Mesenchymal stem cell (in vitro differentiated cells and primary cell): ENCODE data around the gene RCAN1.
A peak's percentile ranks its signal among the peaks of the same experiment; 100 is the strongest.

Experiments
- DNase-seq: peaks from one replicate; pipeline ENCODE4 v3.0.0-alpha.2; 2013
- H2AFZ ChIP-seq: one replicate; pipeline ENCODE4 v1.6.1; 2013; ENCODE audit warnings: low read depth, mild to moderate bottlenecking, control low read depth, inconsistent platforms, low read length, moderate library complexity
- H2AK5ac ChIP-seq: 2 replicates; pipeline ENCODE4 v1.6.1; 2013; ENCODE audit warnings: low read length, moderate library complexity, mild to moderate bottlenecking, inconsistent platforms; ENCODE audit not compliant: severe bottlenecking
- H2BK120ac ChIP-seq: one replicate; pipeline ENCODE4 v1.6.1; 2013; ENCODE audit warnings: low read depth, mild to moderate bottlenecking, inconsistent platforms, low read length, moderate library complexity
- H2BK12ac ChIP-seq, 2 experiments: one replicate each; pipeline ENCODE4 v1.6.1; 2013; ENCODE audit warnings: inconsistent platforms in 2 of 2, low read length in 2 of 2, mild to moderate bottlenecking in 2 of 2, moderate library complexity in 2 of 2, control low read depth in 1 of 2
- H2BK15ac ChIP-seq: one replicate; pipeline ENCODE4 v1.6.1; 2013; ENCODE audit warnings: mild to moderate bottlenecking, low read depth, inconsistent platforms; ENCODE audit not compliant: poor library complexity, severe bottlenecking
- H2BK5ac ChIP-seq: 2 replicates; pipeline ENCODE4 v1.6.1; 2013; ENCODE audit warnings: low read depth, mild to moderate bottlenecking, low read length, control low read depth, inconsistent platforms; ENCODE audit not compliant: poor library complexity, severe bottlenecking
- H3K14ac ChIP-seq, 2 experiments: one replicate each; pipeline ENCODE4 v1.6.1; 2013; ENCODE audit warnings: inconsistent platforms in 2 of 2, low read length in 2 of 2, control low read depth in 1 of 2, mild to moderate bottlenecking in 1 of 2, moderate library complexity in 1 of 2
- H3K18ac ChIP-seq, 2 experiments: one replicate each; pipeline ENCODE4 v1.6.1; 2013; ENCODE audit warnings: inconsistent platforms in 2 of 2, low read length in 2 of 2, control low read depth in 1 of 2, low read depth in 1 of 2, mild to moderate bottlenecking in 1 of 2
- H3K23ac ChIP-seq, 2 experiments: one replicate each; pipeline ENCODE4 v1.6.1; 2013; ENCODE audit warnings: inconsistent platforms in 2 of 2, low read length in 2 of 2, mild to moderate bottlenecking in 2 of 2, moderate library complexity in 2 of 2, control low read depth in 1 of 2
- H3K27ac ChIP-seq: 2 replicates; pipeline ENCODE4 v1.5.1; 2013; ENCODE audit warnings: mild to moderate bottlenecking, moderate library complexity, low read length, control low read depth, inconsistent platforms; ENCODE audit not compliant: poor library complexity, severe bottlenecking
- H3K27me3 ChIP-seq, 2 experiments: 2 replicates each; pipeline versions ENCODE4 v1.6.1 to v1.7.0; 2013; ENCODE audit warnings: low read length in 2 of 2, mild to moderate bottlenecking in 2 of 2, moderate library complexity in 2 of 2, control low read depth in 1 of 2, inconsistent platforms in 1 of 2; ENCODE audit not compliant: control insufficient read depth in 1 of 2, insufficient read depth in 1 of 2
- H3K36me3 ChIP-seq, 2 experiments: 2 replicates each; pipeline versions ENCODE4 v1.6.1 to v1.7.0; 2013; ENCODE audit warnings: low read length in 2 of 2, control low read depth in 1 of 2, inconsistent platforms in 1 of 2, low read depth in 1 of 2, mild to moderate bottlenecking in 1 of 2; ENCODE audit not compliant: insufficient read depth in 2 of 2, control insufficient read depth in 1 of 2
- H3K4ac ChIP-seq, 2 experiments: one replicate each; pipeline ENCODE4 v1.6.1; 2013; ENCODE audit warnings: inconsistent platforms in 2 of 2, low read length in 2 of 2, mild to moderate bottlenecking in 2 of 2, moderate library complexity in 2 of 2, control low read depth in 1 of 2, low read depth in 1 of 2
- H3K4me1 ChIP-seq: 2 replicates; pipeline ENCODE4 v1.6.1; 2013; ENCODE audit warnings: low read depth, low read length, control low read depth; ENCODE audit not compliant: control insufficient read depth, insufficient read depth
- H3K4me2 ChIP-seq: 2 replicates; pipeline ENCODE4 v1.6.1; 2013; ENCODE audit warnings: low read length, mild to moderate bottlenecking, inconsistent platforms; ENCODE audit not compliant: poor library complexity, severe bottlenecking
- H3K4me3 ChIP-seq, 2 experiments: 2 replicates each; pipeline versions ENCODE4 v1.5.1 to v1.7.0; 2013; ENCODE audit warnings: low read length in 2 of 2, mild to moderate bottlenecking in 2 of 2, control low read depth in 1 of 2, low read depth in 1 of 2; ENCODE audit not compliant: insufficient read depth in 1 of 2
- H3K79me1 ChIP-seq: replicated peaks from 2 replicates; pipeline ENCODE4 v1.6.1; 2013; ENCODE audit warnings: mild to moderate bottlenecking, control low read depth, low read length, inconsistent platforms; ENCODE audit not compliant: poor library complexity, severe bottlenecking
- H3K9ac ChIP-seq: 2 replicates; pipeline ENCODE4 v1.7.0; 2013; ENCODE audit warnings: mild to moderate bottlenecking, low read length, moderate library complexity
- H3K9me3 ChIP-seq: 2 replicates; pipeline ENCODE4 v1.7.0; 2013; ENCODE audit warnings: mild to moderate bottlenecking, low read length; ENCODE audit not compliant: control insufficient read depth
- H4K8ac ChIP-seq: one replicate; pipeline ENCODE4 v1.6.1; 2013; ENCODE audit warnings: inconsistent platforms, mild to moderate bottlenecking, low read length, moderate library complexity
- H4K91ac ChIP-seq: one replicate; pipeline ENCODE4 v1.6.1; 2013; ENCODE audit warnings: mild to moderate bottlenecking, low read length, inconsistent platforms
- whole genome bisulfite sequencing: methylation state at CpG from one replicate; pipeline ENCODE4 v1.1.7; 2013; ENCODE audit warnings: mixed read lengths; 5-methylcytosine and 5-hydroxymethylcytosine counted together

The RCAN1 gene

GRCh38 chr21:34594566-34595234 is 20.2 kb downstream of the RCAN1 start:
- no peak overlapping the region for H3K27ac ChIP-seq
- no peak overlapping the region for H2AK5ac ChIP-seq
- H3K9ac ChIP-seq: no peak overlapping the region
- H4K8ac ChIP-seq: no peak overlapping the region
- H3K23ac ChIP-seq: peak overlapping the region in 1 of 2 experiments; percentile 42
- H3K14ac ChIP-seq: no peak overlapping the region
- no peaks in the 10 kb centered on the region for H3K9me3 ChIP-seq
- no peak overlapping the region for H2BK5ac ChIP-seq
- H3K4me3 ChIP-seq: no peak overlapping the region
- H3K4me1 ChIP-seq: no peaks in the 10 kb centered on the region
- no peak overlapping the region for H3K4me2 ChIP-seq
- no peaks in the 10 kb centered on the region for H3K36me3 ChIP-seq
- H3K79me1 ChIP-seq: peaks cover 25% of the 10 kb centered on the region
- WGBS: 91% methylated on average over 8 of the region's 8 CpGs
- H4K91ac ChIP-seq: no peak overlapping the region
- no peak overlapping the region for H2BK15ac ChIP-seq
- H3K27me3 ChIP-seq: peaks cover 0 to 3% of the 10 kb centered on the region in 2 experiments
- H3K4ac ChIP-seq: peak overlapping the region in 1 of 2 experiments; percentile 45
- peak overlapping the region; percentile 20 to 65 for H2BK12ac ChIP-seq
- peak overlapping the region in 1 of 2 experiments; percentile 25 for H3K18ac ChIP-seq
- H2AFZ ChIP-seq: no peak overlapping the region
- no peak for DNase-seq
- H2BK120ac ChIP-seq: no peak overlapping the region

DNA sequence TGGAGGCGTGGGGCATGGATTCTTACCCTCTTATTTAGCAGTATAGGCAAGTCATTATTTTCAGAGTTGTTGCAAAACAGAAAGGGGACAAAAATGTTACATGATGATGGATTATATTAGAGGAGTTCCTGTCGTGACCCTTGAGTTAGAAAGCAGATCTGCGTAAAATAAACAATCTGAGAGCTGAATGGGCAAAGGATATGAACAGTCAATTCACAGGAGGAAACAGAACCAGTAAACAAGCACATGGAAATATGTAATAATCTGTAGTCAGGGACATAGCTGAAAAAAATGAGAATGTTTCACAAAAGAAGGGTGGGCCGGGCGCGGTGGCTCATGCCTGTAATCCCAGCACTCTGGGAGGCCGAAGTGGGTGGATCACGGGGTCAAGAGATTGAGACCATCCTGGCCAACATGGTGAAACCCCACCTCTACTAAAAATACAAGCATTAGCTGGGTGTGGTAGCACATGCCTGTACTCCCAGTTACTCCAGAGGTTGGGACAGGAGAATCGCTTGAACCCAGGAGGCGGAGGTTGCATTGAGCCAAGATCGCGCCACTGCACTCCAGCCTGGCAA is 20.9 kb downstream of the RCAN1 start:
- Histone ChIP-seq H3K4me3 (no peak overlapping the region), H3K4me1 (no peaks in the 10 kb centered on the region), H2BK12ac (peak overlapping the region in 1 of 2 experiments; percentile 65), H3K4ac (no peak overlapping the region), H3K14ac (no peak overlapping the region), H3K27me3 (peaks cover 0 to 3% of the 10 kb centered on the region in 2 experiments), H4K8ac (no peak overlapping the region), H4K91ac (no peak overlapping the region), H3K27ac (no peak overlapping the region), H3K79me1 (peaks cover 24% of the 10 kb centered on the region), H3K9me3 (no peaks in the 10 kb centered on the region), H3K4me2 (no peak overlapping the region), H3K9ac (no peak overlapping the region), H2AK5ac (no peak overlapping the region), H3K23ac (no peak overlapping the region), H2BK15ac (no peak overlapping the region), H2AFZ (no peak overlapping the region), H3K18ac (peak overlapping the region in 1 of 2 experiments; percentile 25), H3K36me3 (no peaks in the 10 kb centered on the region), H2BK120ac (no peak overlapping the region), H2BK5ac (no peak overlapping the region)
- WGBS: 55% methylated on average over 12 of the region's 12 CpGs
- DNase-seq: peak; percentile 71

DNA sequence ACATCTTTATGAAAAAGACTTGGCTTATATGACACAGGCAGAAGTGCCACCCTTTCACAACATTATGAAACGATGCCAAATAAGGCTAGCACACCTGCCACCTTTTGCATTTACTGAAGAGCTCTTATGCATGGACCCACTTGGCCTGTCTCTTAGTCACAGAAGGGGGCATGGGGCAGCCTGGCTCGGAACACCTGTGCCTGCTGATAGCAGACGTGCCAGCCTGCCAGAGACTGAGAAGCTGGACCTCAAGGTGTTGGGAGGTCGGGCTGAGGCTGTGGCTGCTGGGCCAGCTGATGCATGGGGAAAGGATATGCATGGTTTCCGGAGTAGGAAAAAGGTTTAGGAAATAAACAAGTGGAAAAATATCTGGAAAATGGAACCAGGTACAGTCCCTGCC is 21.5 kb downstream of the RCAN1 start:
- Histone ChIP-seq H3K9me3 (no peaks in the 10 kb centered on the region), H3K9ac (no peak overlapping the region), H2BK5ac (no peak overlapping the region), H2AK5ac (no peak overlapping the region), H3K27ac (no peak overlapping the region), H2BK120ac (no peak overlapping the region), H3K79me1 (peaks cover 24% of the 10 kb centered on the region), H3K4me1 (no peaks in the 10 kb centered on the region), H3K18ac (peak overlapping the region in 1 of 2 experiments; percentile 9), H4K8ac (no peak overlapping the region), H3K23ac (no peak overlapping the region), H2AFZ (no peak overlapping the region), H2BK12ac (peak overlapping the region in 1 of 2 experiments; percentile 67), H2BK15ac (no peak overlapping the region), H3K4ac (no peak overlapping the region), H3K14ac (peak overlapping the region in 1 of 2 experiments; percentile 19), H4K91ac (no peak overlapping the region), H3K27me3 (peaks cover 0 to 3% of the 10 kb centered on the region in 2 experiments), H3K4me3 (no peak overlapping the region), H3K36me3 (no peaks in the 10 kb centered on the region), H3K4me2 (no peak overlapping the region)
- 74% methylated on average over 5 of the region's 5 CpGs for WGBS
- DNase-seq: no peak

DNA sequence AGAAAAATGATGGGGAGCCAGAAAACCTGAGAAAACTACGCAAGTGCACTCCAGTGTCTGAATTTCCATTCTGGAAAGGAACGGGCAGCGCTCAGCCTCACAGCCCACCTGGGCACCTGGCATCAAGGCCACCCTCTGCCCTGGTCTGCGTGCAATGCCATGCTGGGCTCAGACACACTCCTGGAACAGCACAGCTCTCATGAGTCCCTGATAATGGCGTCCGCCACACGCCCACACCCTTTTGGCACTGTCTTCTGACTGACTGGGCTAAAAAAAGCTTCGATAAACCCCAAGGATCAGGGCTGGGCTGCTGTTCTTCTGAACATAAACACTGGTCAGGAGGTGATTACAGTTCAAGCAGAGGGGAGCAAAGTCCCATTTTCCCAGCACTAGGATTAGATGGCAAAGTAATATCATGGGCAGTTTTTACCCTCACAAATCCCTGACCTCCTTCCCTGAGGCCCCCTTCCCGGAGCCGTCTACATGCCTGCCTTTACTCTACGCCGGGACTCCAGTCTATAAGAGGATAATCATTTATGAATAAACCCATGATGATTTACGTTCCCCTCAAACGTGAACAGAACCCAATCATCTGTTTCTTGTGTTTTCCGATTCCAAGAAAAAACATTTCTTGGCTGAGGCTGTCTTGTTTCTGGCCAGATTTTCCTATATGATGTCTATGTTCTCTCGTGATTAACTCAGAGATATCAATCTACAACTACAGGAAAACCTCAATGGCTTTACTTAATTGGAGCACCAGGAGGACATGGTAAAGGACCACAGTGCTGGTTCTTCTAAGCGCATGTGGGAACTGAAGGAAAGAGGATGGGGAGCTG is 22.6 kb downstream of the RCAN1 start:
- no peak overlapping the region for H3K4me2 ChIP-seq
- H4K8ac ChIP-seq: peak overlapping the region; percentile 94
- 63% methylated on average over 17 of the region's 17 CpGs for WGBS
- peak; percentile 66 for DNase-seq
- H4K91ac ChIP-seq: peak overlapping the region; percentile 52
- H2AFZ ChIP-seq: peak overlapping the region; percentile 42
- H3K14ac ChIP-seq: peak overlapping the region in 1 of 2 experiments; percentile 68
- no peak overlapping the region for H2BK120ac ChIP-seq
- no peaks in the 10 kb centered on the region for H3K9me3 ChIP-seq
- peak overlapping the region; percentile 70 for H2BK15ac ChIP-seq
- peaks cover 26% of the 10 kb centered on the region for H3K79me1 ChIP-seq
- H2BK12ac ChIP-seq: peak overlapping the region; percentile 59 to 88
- H3K23ac ChIP-seq: peak overlapping the region in 1 of 2 experiments; percentile 37
- peak overlapping the region; percentile 15 to 62 for H3K4ac ChIP-seq
- H3K4me3 ChIP-seq: peak overlapping the region in 1 of 2 experiments; percentile 66
- peaks cover 0 to 3% of the 10 kb centered on the region in 2 experiments for H3K27me3 ChIP-seq
- no peak overlapping the region for H2AK5ac ChIP-seq
- no peak overlapping the region for H2BK5ac ChIP-seq
- H3K4me1 ChIP-seq: no peaks in the 10 kb centered on the region
- no peak overlapping the region for H3K27ac ChIP-seq
- H3K18ac ChIP-seq: peak overlapping the region; percentile 89 to 91
- H3K9ac ChIP-seq: peak overlapping the region; percentile 68
- no peaks in the 10 kb centered on the region for H3K36me3 ChIP-seq
